ENCODE measurements around the gene FEN1.
A peak's percentile ranks its signal among the peaks of the same experiment; 100 is the strongest.

The FEN1 gene

DNA sequence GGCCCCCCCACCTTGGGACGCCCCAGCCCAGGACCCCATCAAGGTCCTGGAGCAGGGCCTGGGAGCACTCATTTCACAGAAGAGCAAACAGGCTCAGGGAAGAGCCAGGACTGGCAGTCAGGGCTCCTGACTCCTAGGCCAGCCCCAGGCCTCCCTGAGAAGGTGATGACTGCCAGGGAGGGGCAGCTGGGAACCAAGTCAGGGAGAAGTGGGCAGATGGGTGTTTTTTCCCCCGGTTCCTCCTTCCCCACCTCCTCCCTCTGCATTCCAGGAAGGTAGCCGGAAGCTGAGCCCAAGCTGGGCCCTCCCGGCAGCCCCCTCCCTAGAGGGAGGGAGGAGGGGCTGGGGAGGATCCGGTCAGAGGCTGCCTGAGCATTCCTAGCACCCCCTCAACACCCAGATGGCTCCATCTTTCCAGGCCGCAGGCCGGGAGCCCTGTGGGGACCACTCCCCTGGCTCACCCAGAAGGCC is 20.7 kb upstream of the FEN1 start:
- peaks cover 14% of the 10 kb centered on the region for H3K4me1 ChIP-seq (ENCODE audit: control insufficient read depth, low read length)
- no peaks in the 10 kb centered on the region for H3K9me2 ChIP-seq (replicated peaks; ENCODE audit: control insufficient read depth, low read length)
- peak overlapping the region; percentile 27 for H3K4me2 ChIP-seq (ENCODE audit: low read length)
- H3K4me3 ChIP-seq (ENCODE audit: low read length): no peak overlapping the region
- H3K27ac ChIP-seq (ENCODE audit: low read depth, low read length): no peak overlapping the region
- H3F3A ChIP-seq (ENCODE audit: control insufficient read depth, insufficient read depth): no peaks in the 10 kb centered on the region
- no peaks in the 10 kb centered on the region for H3K27me3 ChIP-seq (ENCODE audit: control insufficient read depth, low read length)
- no peaks in the 10 kb centered on the region for H3K36me3 ChIP-seq (ENCODE audit: control insufficient read depth, low read length)
- no peaks in the 10 kb centered on the region for H4K20me1 ChIP-seq (ENCODE audit: control insufficient read depth, insufficient read depth, low read depth, low read length)
- no peaks in the 10 kb centered on the region for H3K79me2 ChIP-seq (ENCODE audit: control insufficient read depth, low read length)
- TF ChIP-seq CTCF (IDR thresholded peaks at IDR 0.05; ENCODE audit: low read depth, low read length, poor library complexity, severe bottlenecking) (no peak), EZH2phosphoT487 (IDR thresholded peaks at IDR 0.05; ENCODE audit: borderline replicate concordance, low read length) (no peak)
- H3K9me3 ChIP-seq (ENCODE audit: control insufficient read depth, insufficient read depth, low read length): no peaks in the 10 kb centered on the region

DNA sequence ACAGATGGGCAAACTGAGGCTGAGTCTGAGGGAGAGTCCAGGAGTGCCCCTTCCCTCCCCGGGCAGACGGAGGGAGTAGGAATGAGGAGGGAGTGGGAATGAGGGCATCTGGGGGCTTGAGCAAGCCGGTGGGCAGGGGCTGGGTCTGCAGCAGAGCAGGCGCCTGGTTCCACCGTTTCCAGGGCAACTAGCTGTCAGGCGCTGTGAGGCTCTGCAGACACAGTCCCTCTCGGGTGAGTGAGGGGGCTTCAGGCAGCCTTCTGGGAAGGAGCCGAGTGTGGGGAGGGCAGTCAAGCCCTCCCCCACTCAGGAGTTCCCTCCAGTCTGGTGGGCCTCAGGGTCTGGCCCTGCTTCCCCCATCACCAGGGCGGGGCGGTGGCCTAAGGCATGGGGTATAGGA is 19.4 kb upstream of the FEN1 start:
- peaks cover 22% of the 10 kb centered on the region for H3K4me1 ChIP-seq (ENCODE audit: control insufficient read depth, low read length)
- H3K36me3 ChIP-seq (ENCODE audit: control insufficient read depth, low read length): no peaks in the 10 kb centered on the region

GRCh38 chr11:61773809-61774208 is 18.9 kb upstream of the FEN1 start:
- Histone ChIP-seq H3K4me3 (ENCODE audit: low read length) (no peak overlapping the region), H3K27ac (ENCODE audit: low read depth, low read length) (no peak overlapping the region), H3K9me3 (ENCODE audit: control insufficient read depth, insufficient read depth, low read length) (no peaks in the 10 kb centered on the region), H3K27me3 (ENCODE audit: control insufficient read depth, low read length) (peaks cover 8% of the 10 kb centered on the region), H4K20me1 (ENCODE audit: control insufficient read depth, insufficient read depth, low read depth, low read length) (no peaks in the 10 kb centered on the region), H3F3A (ENCODE audit: control insufficient read depth, insufficient read depth) (no peaks in the 10 kb centered on the region), H3K4me1 (ENCODE audit: control insufficient read depth, low read length) (peaks cover 22% of the 10 kb centered on the region), H3K4me2 (ENCODE audit: low read length) (no peak overlapping the region), H3K36me3 (ENCODE audit: control insufficient read depth, low read length) (no peaks in the 10 kb centered on the region), H3K9me2 (replicated peaks; ENCODE audit: control insufficient read depth, low read length) (no peaks in the 10 kb centered on the region), H3K79me2 (ENCODE audit: control insufficient read depth, low read length) (no peaks in the 10 kb centered on the region)
- TF ChIP-seq EZH2phosphoT487 (IDR thresholded peaks at IDR 0.05; ENCODE audit: borderline replicate concordance, low read length) (no peak), CTCF (IDR thresholded peaks at IDR 0.05; ENCODE audit: low read depth, low read length, poor library complexity, severe bottlenecking) (no peak)

More for the DNA sequence above, 19.4 kb upstream of the FEN1 start:
- Histone ChIP-seq H4K20me1 (ENCODE audit: control insufficient read depth, insufficient read depth, low read depth, low read length) (no peaks in the 10 kb centered on the region), H3F3A (ENCODE audit: control insufficient read depth, insufficient read depth) (no peaks in the 10 kb centered on the region), H3K9me2 (replicated peaks; ENCODE audit: control insufficient read depth, low read length) (no peaks in the 10 kb centered on the region), H3K27ac (ENCODE audit: low read depth, low read length) (no peak overlapping the region), H3K4me2 (ENCODE audit: low read length) (no peak overlapping the region), H3K4me3 (ENCODE audit: low read length) (no peak overlapping the region), H3K79me2 (ENCODE audit: control insufficient read depth, low read length) (no peaks in the 10 kb centered on the region), H3K9me3 (ENCODE audit: control insufficient read depth, insufficient read depth, low read length) (no peaks in the 10 kb centered on the region), H3K27me3 (ENCODE audit: control insufficient read depth, low read length) (peaks cover 5% of the 10 kb centered on the region)
- no peak for TF ChIP-seq EZH2phosphoT487 (IDR thresholded peaks at IDR 0.05; ENCODE audit: borderline replicate concordance, low read length)
- no peak for TF ChIP-seq CTCF (IDR thresholded peaks at IDR 0.05; ENCODE audit: low read depth, low read length, poor library complexity, severe bottlenecking)
